Activated naive CD4-positive, alpha-beta T cell treated with anti-CD3 and anti-CD28 coated beads, Interleukin-2, amount 50 U/mL, for 16 hours (primary cell): ENCODE measurements around the gene POLRMT.
"Not testable (repeated sequence)": the region's sequence is repeated elsewhere in the genome, so short reads cannot be mapped to it uniquely, and the experiment has no call there.

ENCODE experiments used
- DNase-seq: peaks from one replicate; pipeline ENCODE4 v3.0.0-alpha.2; 2020

Gene POLRMT

DNA sequence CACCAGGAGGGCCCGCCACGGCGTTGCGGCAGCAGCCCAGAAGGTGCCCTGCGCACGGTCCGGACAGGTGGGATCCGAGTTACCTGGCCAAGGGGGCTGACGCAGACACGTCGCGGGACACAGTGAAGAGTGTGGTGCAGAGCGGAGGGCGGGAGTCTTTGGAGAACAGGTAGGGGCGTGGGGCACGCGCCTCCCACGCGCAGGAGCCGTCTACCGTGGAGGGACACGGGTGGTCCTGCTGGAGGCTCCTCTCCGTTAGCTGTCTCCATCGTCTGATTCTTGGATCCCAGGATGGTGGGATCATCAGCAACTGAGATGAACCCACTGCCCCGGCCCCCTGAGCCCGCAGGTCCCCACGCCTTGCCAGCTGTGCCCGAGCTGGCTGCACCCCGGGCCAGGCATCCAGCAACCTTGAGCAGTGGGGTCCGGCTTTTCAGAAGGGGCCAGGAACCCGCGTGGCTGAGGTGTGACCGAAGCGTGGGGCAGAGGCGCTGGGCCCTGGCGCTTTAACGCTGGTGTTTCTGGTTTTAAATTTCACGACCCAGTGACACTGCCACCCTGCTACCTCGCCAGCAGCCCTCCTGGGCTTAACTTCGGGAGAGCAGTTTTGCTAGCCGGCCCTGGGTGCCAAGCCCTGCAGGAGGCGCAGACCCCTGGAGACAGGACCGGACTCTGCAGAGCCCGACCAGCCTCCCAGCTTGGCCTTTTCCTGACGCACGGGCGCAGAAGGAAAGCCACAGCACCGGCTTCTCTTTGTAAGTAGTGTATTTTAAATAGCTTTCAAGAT, 13.6 kb upstream of the POLRMT start:
- no peak for DNase-seq

DNA sequence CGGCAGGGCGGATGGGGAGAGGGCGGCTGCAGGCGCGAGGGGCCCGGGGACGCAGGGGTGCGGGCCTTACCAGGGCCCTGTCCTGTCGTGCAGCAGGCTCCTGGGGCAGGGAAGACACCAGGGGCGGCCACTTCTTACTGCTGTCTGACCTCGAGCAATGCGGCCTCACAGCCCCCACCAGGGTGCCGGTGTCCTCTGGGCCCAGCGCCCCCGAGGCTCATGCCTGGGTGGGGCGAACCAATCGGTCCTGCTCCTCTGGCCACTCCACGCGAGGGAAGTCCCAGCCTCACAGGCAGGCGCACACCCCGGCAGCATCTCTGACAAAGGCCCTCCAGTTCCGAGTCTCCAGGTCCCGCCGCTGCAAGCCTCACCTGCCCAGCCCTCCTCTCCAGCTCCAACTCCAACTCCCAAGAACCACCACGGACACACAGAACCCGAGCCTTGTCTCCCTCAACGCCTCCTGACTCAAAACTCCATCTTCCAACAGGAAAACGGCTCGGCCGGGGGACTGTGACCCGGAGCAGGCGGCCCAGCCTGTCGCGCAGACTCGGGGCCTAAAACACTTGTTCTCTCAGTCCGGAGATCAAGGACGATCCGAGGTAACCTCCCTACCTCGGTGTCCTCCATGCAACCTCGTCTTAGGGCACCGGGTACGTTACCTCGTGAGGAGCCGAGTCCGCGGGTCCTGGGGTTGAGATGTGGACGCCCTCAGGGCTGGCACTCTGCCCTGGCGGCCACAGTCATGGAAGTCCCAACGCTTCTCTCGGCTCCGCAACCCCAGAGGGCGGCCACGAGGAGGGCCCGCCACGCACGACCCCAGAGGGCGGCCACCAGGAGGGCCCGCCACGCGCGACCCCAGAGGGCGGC, 12.8 kb upstream of the POLRMT start:
- no peak for DNase-seq

DNA sequence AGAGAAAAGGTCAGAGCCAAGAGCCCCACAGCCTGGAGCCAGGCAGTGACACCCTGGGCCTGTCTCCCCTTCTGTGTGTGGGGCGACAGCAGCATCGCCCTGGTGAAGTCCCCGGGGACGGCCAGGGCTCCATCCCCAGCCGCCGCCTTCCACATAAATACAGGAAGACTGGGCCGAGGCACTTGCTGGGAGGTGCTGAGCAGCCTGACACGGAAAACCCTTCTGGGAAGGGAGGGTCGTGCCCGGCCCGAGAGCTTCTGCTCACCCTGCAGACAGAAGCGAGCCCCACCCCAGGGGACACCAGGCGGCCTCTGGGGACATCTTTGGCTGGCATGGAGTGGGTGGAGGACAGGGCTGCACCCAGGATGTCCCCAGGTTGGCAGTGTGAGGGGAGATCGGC, 11.5 kb upstream of the POLRMT start:
- no peak for DNase-seq

DNA sequence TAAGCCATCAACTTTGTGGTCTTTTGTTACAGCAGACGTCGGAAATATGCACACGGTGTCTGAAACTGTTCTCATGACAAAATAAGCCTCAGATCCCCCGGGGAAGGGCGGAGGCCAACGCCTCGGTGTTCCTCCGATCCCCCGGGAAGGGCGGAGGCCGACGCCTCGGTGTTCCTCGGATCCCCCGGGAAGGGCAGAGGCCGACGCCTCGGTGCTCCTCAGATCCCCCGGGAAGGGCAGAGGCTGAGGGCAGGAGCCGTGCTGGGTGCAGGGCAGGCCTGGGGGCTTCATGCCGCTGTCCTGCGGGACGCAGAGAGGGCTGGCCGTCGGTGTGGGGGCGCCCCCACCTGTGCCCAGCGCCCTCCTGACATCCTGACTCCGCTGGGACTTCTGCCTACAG, 11.0 kb upstream of the POLRMT start:
- no peak for DNase-seq

DNA sequence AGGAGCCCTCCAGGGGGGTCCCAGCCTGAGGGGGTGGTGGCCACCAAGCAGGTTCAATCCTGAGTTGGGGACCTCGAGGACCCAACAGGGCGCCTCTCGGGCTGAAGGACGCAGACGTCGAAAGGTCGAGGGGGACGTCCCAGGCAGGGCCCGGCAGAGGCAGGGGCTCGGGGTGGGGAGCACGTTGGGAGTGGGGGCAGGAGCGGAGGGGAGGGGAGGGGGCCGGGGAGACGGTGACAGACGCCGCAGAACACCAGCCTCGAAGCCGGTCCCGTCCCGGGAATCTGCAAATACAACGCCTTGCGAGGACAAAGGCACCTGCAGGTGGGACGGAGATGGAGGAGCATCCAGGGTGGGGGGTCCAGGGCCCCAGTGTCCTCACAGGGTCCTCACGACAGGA, 10.4 kb upstream of the POLRMT start:
- no peak for DNase-seq

DNA sequence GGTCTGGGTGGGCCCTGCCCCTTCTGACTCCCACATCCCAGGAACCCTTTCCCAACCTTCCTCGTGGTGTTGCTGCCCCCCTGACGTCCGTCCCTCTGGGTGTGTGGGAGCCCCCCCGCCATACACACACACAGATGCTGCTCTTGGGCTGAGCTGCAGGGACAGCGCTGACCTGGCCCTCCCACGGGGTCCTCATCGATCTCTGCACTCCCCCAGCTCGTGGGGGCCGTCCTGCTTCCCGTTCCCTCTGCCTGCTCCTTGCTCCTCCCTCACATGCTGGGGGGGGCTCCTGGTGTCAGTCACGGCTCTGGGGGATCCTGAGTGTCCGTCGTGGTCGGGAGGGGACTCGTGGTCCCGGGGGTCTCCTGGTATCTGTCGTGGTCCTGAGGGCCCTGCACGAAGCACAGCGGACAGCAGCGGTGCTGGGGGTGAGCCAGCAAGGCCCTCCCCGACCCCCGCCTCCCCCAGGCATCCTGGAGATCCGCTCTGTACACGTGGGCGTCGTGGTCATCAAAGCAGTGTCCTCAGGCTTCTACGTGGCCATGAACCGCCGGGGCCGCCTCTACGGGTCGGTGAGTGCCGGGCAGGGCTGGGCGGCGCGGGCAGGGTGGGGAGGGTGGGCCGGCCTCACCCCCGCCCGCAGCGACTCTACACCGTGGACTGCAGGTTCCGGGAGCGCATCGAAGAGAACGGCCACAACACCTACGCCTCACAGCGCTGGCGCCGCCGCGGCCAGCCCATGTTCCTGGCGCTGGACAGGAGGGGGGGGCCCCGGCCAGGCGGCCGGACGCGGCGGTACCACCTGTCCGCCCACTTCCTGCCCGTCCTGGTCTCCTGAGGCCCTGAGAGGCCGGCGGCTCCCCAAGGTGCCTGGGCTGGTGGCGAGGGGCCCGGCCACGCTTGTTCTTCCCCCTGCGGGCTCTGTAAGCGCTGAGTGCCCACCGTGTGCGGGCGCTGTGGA, 9.7 kb upstream of the POLRMT start:
- no peak for DNase-seq

DNA sequence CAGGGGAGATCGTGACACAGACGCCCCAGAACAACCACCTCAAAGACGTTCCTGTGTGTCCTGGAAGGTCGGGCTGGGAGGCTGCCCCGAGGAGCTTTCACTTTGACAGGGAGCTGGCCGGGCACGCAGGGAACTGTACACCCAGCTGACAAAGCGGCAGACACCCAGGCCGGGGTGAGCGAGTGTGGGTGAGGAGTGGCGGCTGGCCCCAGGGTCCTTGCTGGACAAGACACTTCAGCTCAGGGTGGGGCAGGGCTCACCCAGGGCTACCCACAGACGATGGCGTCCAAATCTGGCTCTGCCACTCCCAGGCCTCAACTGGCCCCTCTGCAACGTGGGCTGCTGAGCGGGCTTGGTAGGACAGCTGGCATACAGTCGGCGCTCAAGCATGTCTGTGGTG, 8.4 kb upstream of the POLRMT start:
- DNase-seq: no peak

DNA sequence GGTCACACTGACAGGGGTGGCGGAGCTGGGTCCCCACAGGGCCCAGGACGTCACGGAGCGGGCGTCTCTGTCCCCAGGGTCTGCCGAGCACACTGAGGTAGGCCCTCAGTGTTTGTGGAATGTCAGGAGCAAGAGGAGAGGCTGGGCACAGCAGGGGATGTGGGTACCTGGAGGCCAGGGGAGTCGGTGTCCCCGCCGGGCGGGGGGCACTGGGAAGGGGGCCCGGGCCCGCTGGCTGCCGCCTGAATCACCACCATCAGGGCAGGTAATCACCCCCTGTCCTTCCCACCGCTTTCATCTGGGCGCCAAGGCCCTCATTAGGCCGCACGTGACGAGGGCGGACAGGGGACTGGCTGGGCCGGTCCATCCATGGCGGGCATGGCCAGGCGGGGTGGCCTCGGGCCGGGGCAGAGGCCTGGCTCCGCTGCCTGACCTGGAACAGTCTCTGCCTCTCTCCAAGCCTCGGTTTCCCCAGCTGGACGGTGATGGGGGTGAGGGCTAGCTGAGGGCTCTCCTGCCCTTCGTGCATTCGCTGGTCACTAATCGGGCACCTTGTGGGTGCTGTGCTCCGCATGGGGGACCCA, 7.4 kb upstream of the POLRMT start:
- no peak for DNase-seq

DNA sequence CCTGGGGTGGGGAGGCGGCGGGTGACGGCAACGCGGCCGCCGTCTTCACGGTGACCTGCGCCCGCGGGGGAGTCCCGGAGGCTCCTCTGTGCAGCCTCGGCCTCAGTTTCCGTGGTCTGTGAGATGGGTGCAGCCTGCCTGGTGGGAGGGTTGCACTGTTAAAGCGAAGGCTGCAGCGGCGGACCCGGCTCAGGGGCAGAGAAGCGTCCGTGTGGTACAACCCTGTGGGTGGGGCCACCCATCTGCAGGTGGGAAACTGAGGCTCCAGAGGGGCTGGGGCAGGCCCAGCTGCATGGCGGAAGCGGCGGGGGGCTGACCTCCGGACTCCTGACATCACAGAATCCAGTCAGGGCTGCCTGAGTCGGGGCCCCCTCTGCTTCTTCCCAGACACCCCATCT, 6.8 kb upstream of the POLRMT start:
- no peak for DNase-seq

DNA sequence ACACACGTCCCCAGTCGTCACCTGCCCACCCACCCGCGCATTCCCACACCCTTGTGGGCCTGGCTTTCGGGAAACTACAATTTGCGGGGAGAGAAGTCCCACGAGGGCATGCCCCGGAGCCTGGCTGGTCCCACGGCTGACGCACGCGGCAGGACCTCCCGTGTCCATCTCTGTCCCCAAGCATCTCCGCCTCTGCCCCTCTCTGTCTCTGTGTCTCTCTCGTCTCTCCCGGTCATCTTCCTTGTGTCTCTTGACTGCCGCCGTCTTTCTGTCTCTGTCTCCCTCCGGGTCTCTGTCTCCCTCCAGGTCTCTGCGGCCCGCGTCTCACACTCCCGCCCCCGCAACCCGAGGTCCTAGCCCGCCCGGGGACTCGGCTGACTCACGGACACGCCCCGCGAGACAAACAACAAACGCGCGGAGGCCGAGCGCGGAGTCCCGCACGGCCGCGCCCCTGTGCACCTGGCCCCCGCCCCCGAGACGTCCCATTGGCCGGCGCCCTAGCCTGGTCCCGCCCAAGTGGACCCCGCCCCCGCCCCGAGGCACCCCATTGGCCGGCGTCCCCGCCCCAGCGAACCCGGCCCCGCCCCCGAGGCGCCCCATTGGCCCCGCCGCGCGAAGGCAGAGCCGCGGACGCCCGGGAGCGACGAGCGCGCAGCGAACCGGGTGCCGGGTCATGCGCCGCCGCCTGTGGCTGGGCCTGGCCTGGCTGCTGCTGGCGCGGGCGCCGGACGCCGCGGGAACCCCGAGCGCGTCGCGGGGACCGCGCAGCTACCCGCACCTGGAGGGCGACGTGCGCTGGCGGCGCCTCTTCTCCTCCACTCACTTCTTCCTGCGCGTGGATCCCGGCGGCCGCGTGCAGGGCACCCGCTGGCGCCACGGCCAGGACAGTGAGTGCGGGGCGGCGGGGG, 6.2 kb upstream of the POLRMT start, which contains the start of gene FGF22:
TSS of gene FGF22 (plus strand) at position 627 of the 908 bp plus-strand sequence. CDS start at position 674, 47 bp downstream.
- DNase-seq: peak; percentile 95

DNA sequence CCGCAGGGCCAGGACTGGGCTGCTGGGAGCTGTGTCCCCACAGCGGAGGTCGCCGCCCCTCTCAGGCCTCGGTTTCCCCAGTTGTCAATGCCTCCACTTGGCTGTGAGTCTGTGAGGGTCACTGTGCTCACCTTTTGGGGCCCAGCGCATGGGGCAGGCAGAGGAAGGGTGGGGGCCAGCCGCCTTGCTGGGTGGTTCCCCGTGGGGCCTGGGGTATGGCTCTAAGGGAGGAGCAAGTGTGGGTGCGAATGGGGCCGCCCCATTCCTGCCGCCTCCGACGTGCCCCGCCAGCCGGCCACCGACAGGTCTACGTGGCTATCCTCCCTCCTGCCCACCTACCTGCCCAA, 5.5 kb upstream of the POLRMT start:
- DNase-seq: no peak

DNA sequence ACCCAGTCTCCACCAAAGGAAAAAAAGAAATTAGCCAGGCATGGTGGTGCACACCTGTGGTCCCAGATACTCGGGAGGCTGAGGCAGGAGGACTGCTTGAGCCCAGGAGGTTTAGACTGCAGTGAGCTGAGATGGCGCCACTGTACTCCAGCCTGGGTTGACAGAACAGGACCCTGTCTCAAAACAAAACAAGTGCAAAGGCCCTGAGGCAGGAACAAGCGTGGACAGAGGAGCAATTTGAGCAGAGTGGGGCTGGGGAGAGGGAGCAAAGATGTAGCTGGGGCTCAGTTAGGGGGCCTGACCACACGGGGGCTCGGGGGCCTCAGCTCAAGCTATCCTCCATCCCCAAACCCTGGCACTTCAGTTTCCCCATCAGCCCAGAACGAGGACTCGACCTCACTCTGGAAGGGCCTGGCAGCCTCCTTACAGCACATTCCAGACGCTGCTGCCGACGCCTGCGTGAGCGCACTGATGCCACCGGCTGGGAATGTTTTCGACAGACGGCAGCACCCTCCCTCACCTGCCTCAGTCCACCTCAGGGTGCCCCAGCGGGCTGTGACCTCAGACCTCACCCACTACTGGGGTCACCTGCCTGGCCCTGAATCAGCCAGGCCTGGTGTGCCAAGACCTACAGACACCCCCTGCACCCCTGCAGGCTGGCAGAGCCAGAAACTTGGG, 1.8 kb upstream of the POLRMT start:
- no peak for DNase-seq

DNA sequence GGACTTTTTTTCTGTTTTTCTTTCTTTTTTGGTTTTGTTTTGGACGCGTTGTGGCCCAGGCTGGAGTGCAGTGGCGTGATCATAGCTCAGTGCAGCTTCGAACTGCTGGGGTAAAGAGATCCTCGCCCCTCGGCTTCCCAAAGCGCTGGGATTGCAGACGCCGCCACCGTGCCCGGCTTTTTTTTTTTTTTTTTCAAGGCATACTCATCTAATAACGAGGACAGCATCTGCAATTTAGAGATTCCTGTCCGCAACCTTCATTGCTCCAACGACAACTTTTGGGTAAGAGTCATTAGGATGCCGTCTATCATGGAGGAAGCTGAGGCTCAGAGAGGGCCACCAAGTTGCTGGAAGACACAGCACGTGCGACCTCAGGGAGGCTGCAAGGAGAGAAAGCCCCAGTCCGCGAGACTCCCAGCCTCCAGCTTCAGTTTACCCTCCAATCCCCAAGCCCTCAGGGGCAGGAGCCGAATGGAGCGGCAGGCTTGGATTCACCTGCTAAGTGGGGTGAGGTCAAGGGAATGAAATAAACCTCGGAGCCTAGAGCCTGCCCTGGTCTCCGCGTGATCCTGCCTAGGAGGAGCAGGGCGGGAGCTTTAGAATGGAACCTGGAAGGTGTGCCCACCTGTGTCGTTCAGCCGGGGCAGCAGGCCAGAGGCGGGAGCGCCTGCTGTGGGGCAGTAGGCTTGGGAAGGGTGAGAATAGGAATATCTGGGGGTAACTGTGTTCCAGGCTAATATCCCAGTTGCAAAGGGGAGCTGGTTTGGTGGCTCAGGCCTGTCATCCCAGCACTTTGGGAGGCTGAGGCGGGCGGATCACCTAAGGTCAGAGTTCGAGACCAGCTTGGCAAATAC, 676 bp upstream of the POLRMT start:
- DNase-seq: no peak

DNA sequence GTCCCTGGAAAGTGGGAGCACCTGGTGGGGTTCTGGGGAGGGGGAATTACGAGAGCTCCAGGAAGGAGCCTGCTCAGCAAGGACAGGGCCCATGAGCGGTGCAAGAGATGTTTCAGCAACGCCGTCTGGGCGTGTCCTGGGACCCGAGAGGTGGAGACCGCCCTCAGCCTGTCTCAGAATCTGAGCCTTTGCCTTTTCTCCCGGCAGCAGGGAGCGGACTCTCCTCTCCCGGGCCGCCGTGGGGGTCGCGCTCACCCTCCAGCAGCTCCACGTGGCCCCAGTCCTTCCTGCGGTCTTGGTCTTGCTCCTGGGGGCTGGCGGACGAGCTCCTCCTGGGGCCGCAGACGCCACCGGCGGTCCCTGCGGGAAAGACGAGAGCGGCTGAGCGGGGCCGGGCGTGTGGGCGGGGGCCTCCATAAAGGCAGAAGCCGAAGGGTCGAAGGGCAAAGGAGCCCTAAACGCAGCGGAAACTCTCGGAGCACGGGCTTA, 714 bp downstream of the POLRMT start:
- DNase-seq: peak; percentile 48

DNA sequence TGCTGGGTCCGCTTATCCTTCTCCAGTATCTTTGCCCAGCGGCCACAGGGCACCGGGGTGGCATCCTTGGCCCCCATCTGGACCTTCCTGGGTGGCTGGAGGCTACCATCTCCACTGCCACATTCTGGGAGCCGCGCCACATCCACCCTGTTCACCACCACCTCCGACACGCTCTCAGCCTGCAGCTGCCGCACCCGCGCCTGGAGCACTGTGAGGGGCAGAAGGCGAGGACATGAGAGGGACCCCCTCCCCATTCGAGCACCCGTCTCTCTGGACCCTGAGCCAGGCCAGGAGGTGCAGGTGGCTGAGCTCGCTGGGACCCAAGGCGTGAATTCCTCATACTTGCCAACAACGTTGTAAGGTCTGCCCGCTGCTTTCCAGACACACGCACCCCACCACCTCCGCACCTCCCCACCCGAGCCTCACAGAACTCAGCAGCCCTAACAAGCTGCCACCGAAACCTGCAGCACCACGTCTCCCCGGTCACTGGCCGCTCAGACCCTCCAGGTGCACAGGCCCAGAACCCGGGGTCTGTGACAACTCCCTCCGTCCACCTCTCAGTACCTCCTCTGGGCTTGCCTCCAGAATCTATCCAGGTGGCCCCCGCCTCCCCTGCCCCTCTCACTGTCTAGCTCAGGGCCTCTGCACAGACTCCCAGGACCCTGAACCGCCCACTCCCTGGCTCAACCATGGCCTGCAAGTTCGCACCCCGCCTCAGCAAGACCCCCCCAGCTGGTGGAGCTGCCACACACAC, 3.2 kb downstream of the POLRMT start:
- no peak for DNase-seq

DNA sequence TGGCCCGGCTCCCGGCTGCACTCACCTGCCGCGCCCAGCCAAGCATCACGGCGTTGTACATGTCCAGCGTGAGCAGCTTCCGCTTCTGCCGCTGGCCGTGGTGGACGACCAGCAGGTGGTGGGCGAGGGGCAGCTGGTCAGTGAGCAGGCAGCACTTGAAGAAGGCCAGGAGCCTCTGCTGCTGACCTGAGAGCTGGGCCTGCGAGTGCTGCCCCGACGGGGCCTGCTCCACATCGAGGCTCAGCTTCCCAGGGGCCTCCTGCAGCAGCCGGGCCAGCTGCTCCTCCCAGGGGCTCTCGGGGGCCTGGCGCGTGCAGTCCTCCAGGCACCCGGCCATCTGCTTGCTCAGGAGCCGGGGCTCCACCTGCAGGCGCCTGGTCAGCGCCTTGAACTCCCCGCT, 3.8 kb downstream of the POLRMT start:
- not testable (repeated sequence) for DNase-seq

DNA sequence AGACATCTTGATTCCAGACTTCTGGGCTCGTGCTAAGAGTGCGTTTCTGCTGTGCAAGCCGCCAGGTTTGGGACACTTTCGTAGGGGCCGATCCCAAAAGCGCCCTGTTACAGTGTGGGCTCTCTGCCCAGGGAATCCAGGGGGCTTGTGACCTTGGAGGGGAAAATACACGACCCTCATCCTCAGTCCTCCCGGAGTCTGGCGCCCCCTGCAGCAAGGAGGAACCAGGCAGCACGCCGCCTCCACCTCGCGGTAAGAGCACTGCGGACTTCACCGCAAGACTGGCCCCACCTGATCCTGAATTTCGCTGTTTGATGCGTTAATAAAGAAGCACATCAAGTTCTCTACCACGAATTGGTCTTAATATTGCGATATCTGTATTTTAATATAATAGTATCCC, 5.2 kb downstream of the POLRMT start:
- DNase-seq: no peak

DNA sequence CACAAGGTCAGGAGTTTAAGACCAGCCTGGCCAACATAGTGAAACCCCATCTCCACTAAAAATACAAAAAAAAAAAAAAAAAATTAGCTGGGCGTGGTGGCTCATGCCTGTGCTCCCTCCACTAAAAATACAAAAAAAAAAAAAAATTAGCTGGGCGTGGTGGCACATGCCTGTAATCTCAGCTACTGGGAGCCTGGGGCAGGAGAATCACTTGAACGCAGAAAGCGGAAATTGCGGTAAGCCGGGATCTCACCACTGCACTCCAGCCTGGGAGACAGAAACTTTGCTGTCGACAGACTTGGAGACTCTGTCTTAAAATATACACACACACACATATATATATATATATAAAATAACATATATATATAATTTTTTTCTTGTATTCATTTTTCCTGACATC, 6.8 kb downstream of the POLRMT start:
- not testable (repeated sequence) for DNase-seq

DNA sequence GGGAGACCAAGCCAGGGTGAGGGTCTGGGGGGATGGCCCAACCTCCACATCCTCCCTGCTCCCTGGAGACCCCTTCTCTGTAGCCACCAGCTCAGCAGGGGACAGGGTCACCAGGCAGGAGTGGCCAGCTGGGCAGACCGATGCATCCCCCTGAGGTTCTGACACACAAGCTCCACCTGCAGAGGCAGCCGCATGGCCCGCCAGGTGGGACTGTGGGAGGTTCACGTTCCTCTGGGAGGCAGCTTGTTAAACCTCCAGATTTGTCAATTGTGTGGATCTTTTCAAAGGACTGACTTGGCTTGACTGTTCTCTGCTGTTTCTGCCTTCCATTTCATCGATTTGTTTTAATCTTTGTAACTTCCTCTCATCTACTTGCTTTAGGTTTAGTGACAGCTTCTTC, 8.1 kb downstream of the POLRMT start:
- DNase-seq: no peak
